Globus pallidus (tissue), 1 donor: Measurements from ENCODE around the gene ACAN.

Source experiments
- DNase-seq: peaks from one replicate; pipeline ENCODE4 v3.0.0-alpha.2; 2015; ENCODE audit warnings: low spot score

Gene ACAN

DNA sequence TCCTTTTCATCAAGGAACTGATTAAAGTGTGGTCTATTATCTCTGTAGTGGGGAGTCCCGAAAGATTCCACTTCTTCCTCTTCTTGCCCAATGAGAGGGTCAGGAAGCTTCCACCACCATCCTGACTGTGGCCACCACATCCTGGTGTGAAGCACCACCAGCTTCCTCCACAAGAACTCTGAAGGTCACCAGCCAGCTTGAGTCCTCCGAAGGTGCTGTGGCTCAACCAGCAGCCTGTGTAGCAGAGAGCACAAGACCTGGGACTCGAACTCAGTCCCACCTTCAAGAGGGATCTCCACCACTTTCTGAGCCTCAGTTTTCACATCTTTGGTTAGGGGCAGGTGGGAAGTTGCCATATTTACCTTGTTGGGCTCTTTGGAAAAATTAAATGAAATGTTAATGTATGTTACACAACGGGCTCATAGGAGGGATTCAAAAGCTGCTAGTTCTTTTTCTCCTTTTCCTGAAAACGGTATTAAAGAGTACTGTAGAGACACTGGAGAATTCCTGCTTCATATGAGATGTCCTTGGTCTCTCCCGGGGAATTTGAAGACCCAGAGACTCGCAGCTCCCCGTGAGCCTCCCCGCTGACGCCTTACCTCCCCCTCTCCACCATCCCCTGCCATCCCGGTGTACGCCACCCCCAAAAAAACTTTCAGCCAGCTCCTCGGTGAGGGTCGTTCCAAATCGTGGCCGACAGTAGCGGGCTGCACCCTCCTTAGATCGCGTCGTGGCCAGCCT lies 816 bp upstream of the ACAN start:
- no peak for DNase-seq

- no peak for DNase-seq
These were observed 320 bp upstream of the ACAN start for GRCh38 chr15:88802991-88803240.

GRCh38 chr15:88803920-88804247 lies 648 bp downstream of the ACAN start:
- DNase-seq: no peak

- DNase-seq: no peak
These were observed 1.0 kb downstream of the ACAN start for GRCh38 chr15:88804257-88804656.

- no peak for DNase-seq
These were observed 2.0 kb downstream of the ACAN start for GRCh38 chr15:88805031-88805780.

- DNase-seq: no peak
These were observed 7.2 kb downstream of the ACAN start for GRCh38 chr15:88810446-88810845.

- DNase-seq: no peak
These were observed 8.9 kb downstream of the ACAN start for GRCh38 chr15:88812133-88812532.

- DNase-seq: no peak
These were observed 10.7 kb downstream of the ACAN start for GRCh38 chr15:88813960-88814359.

DNA sequence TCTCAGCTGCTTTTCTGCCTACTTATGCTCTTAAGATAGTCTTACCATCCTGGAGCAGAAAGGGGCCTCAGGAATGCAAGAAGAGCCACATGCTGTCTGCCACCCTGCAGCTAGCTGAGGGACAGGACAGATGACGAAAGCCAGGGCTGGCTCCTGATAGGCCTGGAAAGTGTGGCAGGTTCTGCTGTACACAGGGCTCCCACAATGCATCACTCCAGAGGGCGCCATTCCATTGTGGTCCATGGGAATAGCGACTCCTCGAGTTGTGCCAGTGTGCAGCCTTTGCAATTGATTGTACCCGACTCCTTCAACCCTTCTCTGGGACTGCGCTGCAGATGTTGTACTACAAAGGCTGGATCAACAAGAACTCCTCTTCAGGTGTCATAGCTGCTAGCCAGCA lies 11.2 kb downstream of the ACAN start:
- no peak for DNase-seq

- no peak for DNase-seq
These were observed 15.7 kb downstream of the ACAN start for GRCh38 chr15:88818920-88819319.

DNA sequence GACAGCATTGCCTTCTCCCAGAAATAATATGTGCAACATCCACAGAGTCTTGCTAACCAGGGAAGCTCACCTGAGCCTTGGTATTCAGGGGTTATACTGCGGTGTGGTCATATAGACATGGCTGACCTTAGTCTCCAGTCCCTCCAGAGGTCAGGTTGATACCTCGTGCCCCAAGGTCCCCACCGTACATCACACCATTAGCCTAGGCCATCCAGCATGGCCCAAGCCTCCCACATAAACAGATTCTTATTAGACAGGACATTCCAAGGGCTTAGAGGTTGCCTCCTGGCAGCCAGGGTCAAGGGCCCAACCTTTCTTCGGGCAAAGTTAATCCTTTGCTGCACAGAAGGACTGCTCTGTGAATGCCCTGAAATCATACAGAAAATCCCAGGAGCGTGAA lies 18.8 kb downstream of the ACAN start:
- DNase-seq: no peak

DNA sequence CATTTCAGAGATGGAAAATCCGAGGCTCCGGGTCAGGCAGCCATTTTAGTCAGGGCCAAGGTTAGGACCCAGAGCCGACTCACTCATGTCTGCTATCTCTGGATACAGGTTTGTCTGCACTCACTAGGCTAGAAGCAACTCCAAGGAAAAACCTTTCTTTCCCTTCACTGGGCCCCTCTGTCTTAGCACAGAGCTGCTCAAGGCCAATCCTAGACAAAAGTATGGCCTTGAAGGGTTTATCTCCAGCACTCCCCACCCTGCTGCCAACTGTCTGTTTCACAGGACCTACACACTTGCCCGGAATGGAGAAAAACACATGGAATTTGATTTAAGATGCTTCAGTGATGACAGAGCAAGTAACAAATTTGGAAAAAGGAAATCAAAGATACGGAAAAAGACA lies 25.6 kb downstream of the ACAN start:
- no peak for DNase-seq

DNA sequence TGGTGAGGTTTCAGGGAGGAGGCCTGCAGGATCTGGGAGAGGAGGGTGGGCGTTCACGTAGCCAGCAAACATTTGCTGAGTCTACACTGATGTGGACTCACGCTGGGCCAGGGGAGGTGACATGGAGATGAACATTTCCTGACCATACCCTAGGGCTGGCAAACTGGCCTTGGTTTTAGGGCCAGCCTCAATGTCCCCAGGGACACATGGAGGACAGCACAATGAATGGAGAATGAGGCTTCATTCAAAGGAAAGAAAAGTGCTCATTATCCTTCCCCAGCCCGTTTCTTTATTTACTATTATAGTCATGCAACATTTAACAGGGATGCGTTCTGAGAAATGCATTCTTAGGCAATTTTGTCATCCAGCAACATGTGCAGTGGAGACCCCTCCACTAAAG lies 26.8 kb downstream of the ACAN start:
- DNase-seq: no peak

GRCh38 chr15:88832820-88833730 lies 29.8 kb downstream of the ACAN start:
- peak; percentile 8 for DNase-seq

GRCh38 chr15:88833731-88834100 lies 30.5 kb downstream of the ACAN start:
- peak; percentile 4 for DNase-seq

- DNase-seq: peak; percentile 19
These were observed 31.1 kb downstream of the ACAN start for GRCh38 chr15:88834211-88834812.

DNA sequence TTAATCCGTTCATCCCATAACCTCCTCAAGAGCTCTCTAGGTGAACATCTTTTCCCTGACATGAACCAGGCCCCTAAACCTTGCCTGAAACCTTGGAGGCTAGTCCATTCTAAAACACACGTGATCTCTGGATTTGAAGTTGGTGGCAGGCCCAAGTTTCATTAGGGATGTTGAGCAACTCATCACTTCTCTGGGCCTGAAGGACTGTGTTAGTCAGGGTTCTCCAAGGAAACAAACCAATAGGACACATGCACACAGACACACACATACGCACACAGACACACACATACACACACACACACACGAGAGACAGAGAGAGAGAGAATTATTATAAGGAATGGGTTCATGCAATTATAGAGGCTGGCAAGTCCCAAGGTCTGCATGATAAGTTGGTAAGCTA lies 31.9 kb downstream of the ACAN start:
- no peak for DNase-seq

- no peak for DNase-seq
These were observed 32.4 kb downstream of the ACAN start for GRCh38 chr15:88835646-88836045.

DNA sequence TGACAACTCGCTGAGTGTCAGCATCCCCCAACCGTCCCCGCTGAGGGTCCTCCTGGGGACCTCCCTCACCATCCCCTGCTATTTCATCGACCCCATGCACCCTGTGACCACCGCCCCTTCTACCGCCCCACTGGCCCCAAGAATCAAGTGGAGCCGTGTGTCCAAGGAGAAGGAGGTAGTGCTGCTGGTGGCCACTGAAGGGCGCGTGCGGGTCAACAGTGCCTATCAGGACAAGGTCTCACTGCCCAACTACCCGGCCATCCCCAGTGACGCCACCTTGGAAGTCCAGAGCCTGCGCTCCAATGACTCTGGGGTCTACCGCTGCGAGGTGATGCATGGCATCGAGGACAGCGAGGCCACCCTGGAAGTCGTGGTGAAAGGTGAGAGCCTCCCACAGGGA lies 35.4 kb downstream of the ACAN start:
- DNase-seq: no peak

- DNase-seq: no peak
These were observed 35.9 kb downstream of the ACAN start for GRCh38 chr15:88839146-88839545.

GRCh38 chr15:88839961-88840360 lies 36.7 kb downstream of the ACAN start:
- no peak for DNase-seq

DNA sequence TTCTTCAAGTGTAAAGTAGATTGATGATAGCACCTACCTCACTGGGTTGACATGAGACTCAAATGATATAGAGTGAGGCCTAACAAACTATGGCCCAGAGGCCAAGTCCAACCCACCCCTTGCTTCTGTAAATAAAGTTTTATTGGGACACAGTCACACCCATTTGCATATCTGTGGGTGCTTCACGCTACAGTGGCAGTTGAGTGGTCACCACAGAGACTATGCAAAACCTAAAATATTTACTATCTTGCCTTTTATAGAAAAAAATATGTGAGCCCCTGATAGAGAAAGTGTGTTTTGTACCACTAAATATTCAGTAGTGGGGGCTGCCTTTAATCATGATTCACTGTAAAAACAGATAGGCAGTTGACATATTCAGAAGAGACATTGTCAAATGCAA lies 38.0 kb downstream of the ACAN start:
- DNase-seq: no peak

- DNase-seq: no peak
These were observed 38.9 kb downstream of the ACAN start for GRCh38 chr15:88842156-88842555.
